ENCODE data around the gene RNASE4.
A peak's percentile ranks its signal among the peaks of the same experiment; 100 is the strongest.
"Not testable (repeated sequence)": the region's sequence is repeated elsewhere in the genome, so short reads cannot be mapped to it uniquely, and the experiment has no call there.

Gene RNASE4

GRCh38 chr14:20683891-20684661, at the start of gene RNASE4:
TSS of gene RNASE4 (plus strand) at chr14:20684560. CDS start at chr14:20699372, 14,812 bp downstream.
- DNase-seq (ENCODE audit: low read depth): peak; percentile 77

DNA sequence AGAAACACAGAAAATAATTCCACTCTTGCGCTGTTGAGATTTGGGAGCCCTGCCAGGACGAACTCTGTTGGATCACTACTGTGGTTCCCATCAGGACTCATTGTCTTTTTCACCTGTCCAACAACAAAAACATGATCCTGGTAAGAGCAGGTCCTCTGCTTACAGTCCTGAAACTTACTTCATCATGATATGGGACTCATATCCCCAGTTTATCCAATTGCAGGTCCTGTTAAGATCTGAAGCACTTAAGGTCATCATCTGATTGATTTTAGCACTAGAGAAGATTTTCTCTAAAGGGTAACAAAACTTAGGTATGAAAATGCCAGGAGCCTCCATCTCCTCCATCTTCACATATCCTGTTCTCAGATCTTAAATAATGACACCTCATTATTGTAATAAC, 42.8 kb upstream of the RNASE4 start, which contains the start of gene OR6S1:
Gene OR6S1, minus strand, starts transcription at position 101 of the 400 bp plus-strand sequence. Its CDS starts 0 bp downstream, at position 101.
- no peak for DNase-seq (ENCODE audit: low read depth)

DNA sequence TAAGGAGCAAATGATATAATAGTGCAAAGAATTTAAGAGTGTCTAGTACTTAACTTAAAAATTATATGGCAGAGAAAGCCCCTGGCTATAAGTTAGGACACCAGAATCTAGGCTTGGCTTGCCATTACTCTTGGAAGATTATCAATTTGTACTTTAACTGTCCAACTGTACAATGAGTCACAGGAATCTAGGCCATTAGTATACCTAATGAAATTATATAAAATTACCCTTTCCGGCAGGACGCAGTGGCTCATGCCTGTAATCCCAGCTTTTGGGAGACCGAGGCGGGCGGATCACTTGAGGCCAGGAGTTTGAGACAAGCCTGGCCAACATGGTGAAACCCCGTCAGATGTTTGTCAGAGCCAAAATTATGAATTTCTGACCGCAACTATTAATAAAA, 42.2 kb upstream of the RNASE4 start:
- no peak for DNase-seq (ENCODE audit: low read depth)

GRCh38 chr14:20642755-20643154, 41.6 kb upstream of the RNASE4 start:
- not testable (repeated sequence) for DNase-seq (ENCODE audit: low read depth)

GRCh38 chr14:20644520-20644919, 39.8 kb upstream of the RNASE4 start:
- DNase-seq (ENCODE audit: low read depth): no peak

DNA sequence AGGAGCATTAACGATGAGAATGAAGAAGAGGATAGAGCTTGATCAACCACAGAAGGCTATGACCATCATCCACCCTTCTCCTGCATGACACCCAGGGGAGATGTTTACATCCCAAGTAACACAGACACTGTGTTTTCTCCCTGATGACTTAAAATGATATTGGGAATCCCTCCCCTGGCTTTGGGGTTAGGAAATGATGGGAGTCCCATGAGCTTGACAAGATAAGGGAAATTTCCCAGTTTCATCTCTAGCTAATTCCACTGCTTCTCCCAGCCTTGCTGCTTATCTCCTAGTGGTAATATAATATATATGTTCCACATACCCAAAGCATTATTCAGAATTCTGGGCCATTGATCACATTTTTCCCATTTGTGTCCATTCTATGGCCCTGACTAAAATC, 38.9 kb upstream of the RNASE4 start:
- DNase-seq (ENCODE audit: low read depth): no peak

GRCh38 chr14:20652996-20653975, 31.1 kb upstream of the RNASE4 start:
- DNase-seq (ENCODE audit: low read depth): no peak

DNA sequence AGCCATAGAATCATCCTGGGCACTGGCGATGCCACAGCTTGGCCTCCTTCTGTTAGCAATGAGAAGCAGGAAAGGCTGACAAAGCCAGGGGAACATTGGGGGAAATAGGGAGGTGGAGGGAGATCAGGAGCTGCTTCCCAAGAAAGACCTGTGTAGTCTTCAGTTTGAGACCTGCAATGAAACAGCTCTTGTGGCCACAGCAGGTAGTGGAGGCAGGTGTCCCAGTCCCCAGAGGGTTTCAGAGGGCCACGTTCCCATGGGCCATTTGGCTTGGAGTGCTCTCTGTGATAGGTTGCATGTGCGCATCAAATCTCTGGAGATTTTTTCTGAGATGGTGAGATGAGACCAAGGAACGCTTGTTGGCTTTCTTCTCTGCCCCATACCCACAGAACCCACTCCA, 28.5 kb upstream of the RNASE4 start:
- no peak for DNase-seq (ENCODE audit: low read depth)

GRCh38 chr14:20656274-20656673, 28.1 kb upstream of the RNASE4 start:
- DNase-seq (ENCODE audit: low read depth): no peak

- no peak for DNase-seq (ENCODE audit: low read depth)
These were observed 26.8 kb upstream of the RNASE4 start for GRCh38 chr14:20657216-20658211.

GRCh38 chr14:20658246-20658645, 26.1 kb upstream of the RNASE4 start:
- DNase-seq (ENCODE audit: low read depth): no peak

GRCh38 chr14:20659336-20659735, 25.0 kb upstream of the RNASE4 start:
- no peak for DNase-seq (ENCODE audit: low read depth)

DNA sequence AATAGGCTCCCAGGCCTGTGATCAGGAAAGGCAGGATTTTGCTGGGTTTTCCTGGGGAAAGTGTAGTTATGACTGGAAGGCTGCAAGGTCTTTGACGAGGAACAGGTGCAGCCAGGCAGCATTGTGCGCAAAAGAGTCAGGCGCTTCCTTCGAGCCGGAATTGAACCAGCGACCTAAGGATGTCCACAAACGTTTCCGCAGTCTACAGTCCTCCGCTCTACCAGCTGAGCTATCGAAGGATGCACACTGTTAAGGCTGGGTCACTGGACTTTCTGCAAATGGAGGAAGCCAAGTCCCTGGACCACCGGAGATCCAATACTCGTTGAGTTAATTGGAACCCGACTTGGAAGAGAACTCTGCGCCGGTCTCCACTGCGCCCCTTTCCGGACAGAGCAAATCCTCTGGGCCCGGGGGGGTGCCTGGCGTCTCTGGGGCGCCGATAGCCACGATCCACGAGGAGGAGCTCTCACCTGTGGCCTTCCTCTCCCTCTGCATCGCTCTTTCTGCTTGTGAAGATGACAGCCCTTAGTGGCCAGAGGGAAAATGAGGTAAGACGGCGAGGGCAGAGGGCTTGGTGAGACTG, 24.5 kb upstream of the RNASE4 start:
- DNase-seq (ENCODE audit: low read depth): no peak

DNA sequence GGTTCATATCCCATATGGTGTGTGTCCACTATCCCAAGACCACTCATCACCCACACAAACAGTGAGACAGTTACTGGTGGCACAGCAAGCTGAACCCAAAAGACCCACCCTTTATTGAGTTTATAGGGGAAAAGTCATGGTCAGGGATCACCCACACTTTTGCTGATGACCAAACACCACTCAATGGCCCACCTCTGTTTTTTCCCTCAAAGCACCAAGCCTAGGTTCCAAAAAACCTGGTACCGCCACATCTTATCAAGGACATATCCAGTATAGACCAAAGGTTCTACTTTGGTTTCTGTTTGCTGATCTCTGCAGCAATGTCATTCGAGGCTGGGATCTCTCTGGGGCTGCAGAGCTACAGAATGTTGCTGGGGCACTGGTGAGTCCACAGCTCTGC, 23.2 kb upstream of the RNASE4 start:
- DNase-seq (ENCODE audit: low read depth): no peak

DNA sequence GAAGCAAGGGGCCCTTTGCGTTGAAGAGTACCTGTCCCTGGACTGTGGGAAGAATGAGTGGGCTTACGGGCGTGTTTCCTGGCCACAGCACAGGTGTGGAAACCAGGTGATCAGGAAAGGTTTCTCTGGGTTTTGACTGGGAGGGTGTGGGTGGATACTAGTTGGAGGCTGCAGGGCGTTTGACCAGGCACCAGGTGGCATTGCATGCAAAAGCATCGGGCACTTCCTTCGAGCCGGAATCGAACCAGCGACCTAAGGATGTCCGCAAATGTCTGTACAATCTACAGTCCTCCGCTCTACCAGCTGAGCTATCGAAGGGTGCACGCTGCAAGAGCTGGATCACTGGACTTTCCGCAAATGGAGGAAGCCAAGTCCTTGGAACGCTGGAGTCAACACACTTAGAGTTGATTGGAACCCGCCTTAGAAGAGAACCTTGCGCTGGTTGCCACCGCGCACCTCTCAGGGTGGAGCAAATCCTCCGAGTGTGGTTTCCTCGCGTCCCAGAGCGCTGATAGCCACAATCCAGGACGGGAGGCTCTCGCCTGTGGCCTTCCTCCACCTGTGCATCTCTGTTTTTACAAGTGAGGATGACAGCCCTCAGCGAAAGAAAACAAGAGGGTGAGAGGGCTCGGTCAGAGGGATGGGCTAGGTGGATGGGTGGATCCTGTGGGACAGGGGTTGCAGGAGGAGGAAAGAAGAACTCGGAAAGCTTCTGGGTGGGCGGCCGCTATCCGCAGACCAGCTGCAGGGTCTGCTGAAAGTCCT, 21.2 kb upstream of the RNASE4 start:
- DNase-seq (ENCODE audit: low read depth): peak; percentile 27

GRCh38 chr14:20666400-20666961, 17.9 kb upstream of the RNASE4 start:
- not testable (repeated sequence) for DNase-seq (ENCODE audit: low read depth)

GRCh38 chr14:20667957-20668356, 16.4 kb upstream of the RNASE4 start:
- no peak for DNase-seq (ENCODE audit: low read depth)

DNA sequence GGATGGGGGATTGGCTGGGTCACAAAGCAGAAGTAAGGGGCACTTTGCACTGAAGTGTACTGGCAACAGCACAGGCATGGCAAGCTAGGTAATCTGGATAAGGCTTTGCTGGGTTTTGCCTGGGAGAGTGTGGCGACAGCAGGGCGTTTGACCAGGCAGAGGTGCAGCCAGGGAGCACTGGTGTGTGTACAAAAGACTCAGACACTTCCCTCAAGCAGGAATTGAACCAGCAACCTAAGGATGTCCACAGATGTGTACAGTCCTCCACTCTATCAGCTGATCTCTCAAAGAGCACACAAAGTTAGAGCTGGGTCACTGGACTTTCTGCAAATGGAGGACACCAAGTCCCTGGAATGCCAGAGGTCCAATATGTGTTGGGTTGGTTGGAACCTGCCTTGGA, 15.4 kb upstream of the RNASE4 start:
- no peak for DNase-seq (ENCODE audit: low read depth)

DNA sequence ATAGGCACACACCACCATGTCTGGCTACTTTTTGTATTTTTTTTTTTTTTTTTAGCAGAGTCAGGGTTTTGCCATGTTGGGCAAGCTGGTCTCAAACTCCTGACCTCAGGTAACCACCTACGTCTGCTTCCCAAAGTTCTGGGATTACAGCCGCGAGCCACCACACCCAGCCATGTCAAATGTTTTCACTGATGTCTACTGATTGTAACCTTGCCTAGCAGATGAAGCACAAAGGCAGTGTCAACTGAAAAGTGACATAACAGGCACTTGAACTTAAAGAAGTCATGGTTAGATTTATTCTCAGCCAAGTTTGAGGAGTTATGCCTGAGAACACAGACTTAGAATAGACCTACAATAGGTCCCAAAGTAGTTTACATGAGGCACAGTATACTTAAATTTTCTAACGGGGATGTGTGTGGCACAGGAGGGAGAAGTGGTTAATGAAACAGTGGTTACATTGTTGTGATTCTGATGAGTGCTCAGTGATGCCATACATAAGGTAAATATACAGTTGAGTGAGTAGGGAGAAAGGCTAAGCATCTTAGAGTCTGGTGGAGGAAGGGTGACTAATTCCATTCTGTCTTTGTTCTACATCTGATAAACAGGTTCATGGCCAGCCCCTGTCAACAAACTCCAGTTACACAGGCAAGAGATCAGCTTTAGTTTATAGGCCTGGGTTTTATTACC, 12.6 kb upstream of the RNASE4 start:
- no peak for DNase-seq (ENCODE audit: low read depth)
